Measurements from ENCODE around the gene PRG2. TPM values are rescaled to one million over a fixed set of nuclear protein-coding genes. Genes with fewer than 3 reads are reported as not detected.

PRG2 gene
- total and polyA plus RNA-seq, 9 of the 15 experiments (the other 6 are each of a cell fraction or from before 2014, with no cell fraction given), result 1.8 to 78.0 (median 26.6) TPM

GRCh38 chr11:57425565-57426438 is 35.4 kb upstream of the PRG2 start (continued):
- TF ChIP-seq USF2 (CRISPR knock-in tag; IDR thresholded peaks at IDR 0.05), result peak; percentile 15; the same call in 1 of the 2 replicates
- no peak for TF ChIP-seq EHMT2 (IDR thresholded peaks at IDR 0.05)
- peak; percentile 66 for TF ChIP-seq CHD1 (IDR thresholded peaks at IDR 0.05; ENCODE audit: low read length)
- no peak for TF ChIP-seq CGGBP1 (CRISPR knock-in tag; IDR thresholded peaks at IDR 0.05)
- no peak for TF ChIP-seq IFI16 (CRISPR knock-in tag; IDR thresholded peaks at IDR 0.05)
- TF ChIP-seq ARID3A (IDR thresholded peaks at IDR 0.05; ENCODE audit: borderline replicate concordance, low read depth, low read length), result no peak
- no peak for TF ChIP-seq SETDB1 (IDR thresholded peaks at IDR 0.05; ENCODE audit: low read length)
- peak; percentile 70; the same call in 1 of the 2 replicates for TF ChIP-seq MYC (IDR thresholded peaks at IDR 0.05; ENCODE audit: low read depth, low read length)
- TF ChIP-seq MYC (CRISPR knock-in tag; IDR thresholded peaks at IDR 0.05; ENCODE audit: borderline replicate concordance, low read depth), result 0 out of 2 replicates have a peak, but pooled peaks have one; percentile 40
- TF ChIP-seq ZBTB5 (IDR thresholded peaks at IDR 0.05), result no peak
- no peak for TF ChIP-seq LARP7 (IDR thresholded peaks at IDR 0.05)
- no peak for TF ChIP-seq DIDO1 (tag; IDR thresholded peaks at IDR 0.05; ENCODE audit: low read depth)
- no peak for TF ChIP-seq EGR1 (conservative IDR thresholded peaks at IDR 0.05)
- TF ChIP-seq BRCA1 (IDR thresholded peaks at IDR 0.05), result no peak
- 0 out of 2 replicates have a peak, but pooled peaks have one; percentile 48 for TF ChIP-seq BRCA1 (CRISPR knock-in tag; IDR thresholded peaks at IDR 0.05)
- TF ChIP-seq CTBP1 (IDR thresholded peaks at IDR 0.05; ENCODE audit: borderline replicate concordance), result no peak
- TF ChIP-seq ETV6 (IDR thresholded peaks at IDR 0.05; ENCODE audit: borderline replicate concordance in 1 of 2, low read depth in 2 of 2, low read length in 1 of 2), result no peak
- peak; percentile 66; the same call in 1 of the 2 replicates for TF ChIP-seq ETV6 (CRISPR knock-in tag; IDR thresholded peaks at IDR 0.05; ENCODE audit: borderline replicate concordance)
- TF ChIP-seq ARID3B (CRISPR knock-in tag; IDR thresholded peaks at IDR 0.05; ENCODE audit: borderline replicate concordance), result no peak

Data from K562 (cell line).